GM12801 (cell line): ENCODE results near the gene KRTAP5-4.

Experiments used
- TF ChIP-seq, protein P1 (sequence below): IDR thresholded peaks from one replicate; pipeline ENCODE4 v1.5.1; 2011; ENCODE audit warnings: control low read depth; ENCODE audit not compliant: insufficient read length; ENCODE audit errors: extremely low read depth

KRTAP5-4 gene

GRCh38 chr11:1636291-1636950, 14.5 kb upstream of the KRTAP5-4 start:
- TF ChIP-seq, protein P1, sequence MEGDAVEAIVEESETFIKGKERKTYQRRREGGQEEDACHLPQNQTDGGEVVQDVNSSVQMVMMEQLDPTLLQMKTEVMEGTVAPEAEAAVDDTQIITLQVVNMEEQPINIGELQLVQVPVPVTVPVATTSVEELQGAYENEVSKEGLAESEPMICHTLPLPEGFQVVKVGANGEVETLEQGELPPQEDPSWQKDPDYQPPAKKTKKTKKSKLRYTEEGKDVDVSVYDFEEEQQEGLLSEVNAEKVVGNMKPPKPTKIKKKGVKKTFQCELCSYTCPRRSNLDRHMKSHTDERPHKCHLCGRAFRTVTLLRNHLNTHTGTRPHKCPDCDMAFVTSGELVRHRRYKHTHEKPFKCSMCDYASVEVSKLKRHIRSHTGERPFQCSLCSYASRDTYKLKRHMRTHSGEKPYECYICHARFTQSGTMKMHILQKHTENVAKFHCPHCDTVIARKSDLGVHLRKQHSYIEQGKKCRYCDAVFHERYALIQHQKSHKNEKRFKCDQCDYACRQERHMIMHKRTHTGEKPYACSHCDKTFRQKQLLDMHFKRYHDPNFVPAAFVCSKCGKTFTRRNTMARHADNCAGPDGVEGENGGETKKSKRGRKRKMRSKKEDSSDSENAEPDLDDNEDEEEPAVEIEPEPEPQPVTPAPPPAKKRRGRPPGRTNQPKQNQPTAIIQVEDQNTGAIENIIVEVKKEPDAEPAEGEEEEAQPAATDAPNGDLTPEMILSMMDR, result no peak

GRCh38 chr11:1633864-1634263, 11.9 kb upstream of the KRTAP5-4 start:
- TF ChIP-seq, protein P1, result no peak

- TF ChIP-seq, protein P1, result no peak
Observed at GRCh38 chr11:1632053-1632714, 10.2 kb upstream of the KRTAP5-4 start.

GRCh38 chr11:1631066-1631568, 9.2 kb upstream of the KRTAP5-4 start:
- TF ChIP-seq, protein P1, result no peak

GRCh38 chr11:1630271-1630670, 8.3 kb upstream of the KRTAP5-4 start:
- TF ChIP-seq, protein P1, result no peak

- TF ChIP-seq, protein P1, result no peak
Observed at GRCh38 chr11:1629326-1630185, 7.6 kb upstream of the KRTAP5-4 start, which contains the start of gene KRTAP5-5. Gene KRTAP5-5 (plus strand): TSS chr11:1629775. CDS start chr11:1629841, 66 bp downstream.
